Mesothelial cell of epicardium (in vitro differentiated cells): ENCODE measurements around the gene AUNIP. TPM values are rescaled to one million over a fixed set of nuclear protein-coding genes. Genes with fewer than 3 reads are reported as not detected.

Experiments used
- DNase-seq, 2 experiments: peaks; one replicate each; pipeline ENCODE4 v3.0.0; 2021; ENCODE audit warnings: low spot score in 2 of 2; ENCODE audit not compliant: unreplicated experiment in 2 of 2
- H3K27ac Mint-ChIP-seq: 2 replicates; pipeline ENCODE4 v1.8.0; 2021; ENCODE audit warnings: mixed read lengths
- H3K27me3 Mint-ChIP-seq: 2 replicates; pipeline ENCODE4 v1.8.0; 2021; ENCODE audit warnings: low read depth, mixed read lengths
- H3K36me3 Mint-ChIP-seq: 2 replicates; pipeline ENCODE4 v1.8.0; 2021; ENCODE audit warnings: mixed read lengths
- H3K4me1 Mint-ChIP-seq: 2 replicates; pipeline ENCODE4 v1.8.0; 2021; ENCODE audit warnings: mixed read lengths
- H3K4me3 Mint-ChIP-seq: 2 replicates; pipeline ENCODE4 v1.8.0; 2021; ENCODE audit warnings: mild to moderate bottlenecking, moderate library complexity, mixed read lengths
- H3K9me3 Mint-ChIP-seq: 2 replicates; pipeline ENCODE4 v1.8.0; 2021; ENCODE audit warnings: mixed read lengths
- CTCF ChIP-seq: fragments of 200-600 bp; sonication (generic); IDR thresholded peaks from one replicate; pipeline ENCODE4 v1.5.0; 2021; ENCODE audit warnings: antibody characterized with exemption; ENCODE audit not compliant: unreplicated experiment
- total RNA-seq: library from RNA; stranded (reverse); gene quantifications from 3 replicates; pipeline ENCODE4 v1.2.1, GENCODE V29; 2021

AUNIP gene
- total RNA-seq, 1 donor from 2014 or later, result 2.7 TPM

DNA sequence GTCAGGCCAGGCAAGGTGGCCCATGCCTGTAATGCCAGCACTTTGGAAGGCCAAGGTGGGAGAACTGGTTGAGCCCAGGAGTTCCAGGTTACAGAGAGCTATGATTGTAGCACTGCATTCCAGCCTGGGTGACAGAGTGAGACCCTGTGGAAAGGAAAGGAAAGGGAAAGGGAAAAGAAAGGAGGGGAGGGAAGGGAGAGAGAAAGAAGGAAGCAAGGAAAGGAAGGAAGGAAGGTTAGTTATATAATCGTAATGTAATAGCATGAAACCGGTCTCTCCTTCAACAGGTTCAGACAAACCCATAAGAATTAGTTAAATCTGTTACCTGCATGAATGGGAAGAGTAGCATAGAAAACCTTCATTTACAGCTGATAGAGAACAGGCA is 17.4 kb upstream of the AUNIP start:
- Mint-ChIP-seq H3K4me3 (no peak overlapping the region), H3K4me1 (peaks cover 50% of the 10 kb centered on the region), H3K27ac (peak overlapping the region; percentile 94), H3K9me3 (no peaks in the 10 kb centered on the region), H3K27me3 (no peaks in the 10 kb centered on the region), H3K36me3 (no peaks in the 10 kb centered on the region)
- no peak for DNase-seq
- TF ChIP-seq CTCF, result no peak

GRCh38 chr1:25875856-25876692 is 16.8 kb upstream of the AUNIP start:
- Mint-ChIP-seq H3K4me1 (peaks cover 54% of the 10 kb centered on the region), H3K27ac (peak overlapping the region; percentile 94), H3K27me3 (no peaks in the 10 kb centered on the region), H3K4me3 (peak overlapping the region; percentile 62), H3K9me3 (no peaks in the 10 kb centered on the region), H3K36me3 (no peaks in the 10 kb centered on the region)
- peak in 1 of 2 experiments; percentile 47 for DNase-seq
- no peak for TF ChIP-seq CTCF

GRCh38 chr1:25875154-25875855 is 16.0 kb upstream of the AUNIP start, which contains the start of gene PAQR7:
PAQR7 (minus strand) TSS chr1:25875708; CDS start chr1:25863839, 11,869 bp downstream.
- no peaks in the 10 kb centered on the region for H3K27me3 Mint-ChIP-seq
- DNase-seq, result peak; percentile 65 to 79
- H3K4me3 Mint-ChIP-seq, result peak within 1 kb of the TSS; percentile 82
- H3K27ac Mint-ChIP-seq, result peak within 1 kb of the TSS; percentile 96
- peaks cover 53% of the 10 kb centered on the region for H3K4me1 Mint-ChIP-seq
- no peaks in the 10 kb centered on the region for H3K9me3 Mint-ChIP-seq
- H3K36me3 Mint-ChIP-seq, result peaks cover 2% of the 10 kb centered on the region
- no peak for TF ChIP-seq CTCF

- peaks cover 47% of the 10 kb centered on the region for H3K4me1 Mint-ChIP-seq
- no peak for TF ChIP-seq CTCF
- H3K27me3 Mint-ChIP-seq, result no peaks in the 10 kb centered on the region
- H3K4me3 Mint-ChIP-seq, result peak overlapping the region; percentile 82
- H3K27ac Mint-ChIP-seq, result peak overlapping the region; percentile 96
- DNase-seq, result no peak
- H3K36me3 Mint-ChIP-seq, result peaks cover 3% of the 10 kb centered on the region
- no peaks in the 10 kb centered on the region for H3K9me3 Mint-ChIP-seq
Measured at GRCh38 chr1:25874635-25875153, 15.4 kb upstream of the AUNIP start.

GRCh38 chr1:25874209-25874608 is 15.0 kb upstream of the AUNIP start:
- no peak for DNase-seq
- TF ChIP-seq CTCF, result no peak
- H3K4me3 Mint-ChIP-seq, result peak overlapping the region; percentile 82
- H3K4me1 Mint-ChIP-seq, result peaks cover 42% of the 10 kb centered on the region
- H3K27ac Mint-ChIP-seq, result peak overlapping the region; percentile 96
- no peaks in the 10 kb centered on the region for H3K27me3 Mint-ChIP-seq
- no peaks in the 10 kb centered on the region for H3K9me3 Mint-ChIP-seq
- H3K36me3 Mint-ChIP-seq, result peaks cover 3% of the 10 kb centered on the region
